ENCODE measurements around the gene PCF11.
A peak's percentile ranks its signal among the peaks of the same experiment; 100 is the strongest.
"Not testable (repeated sequence)": the region's sequence is repeated elsewhere in the genome, so short reads cannot be mapped to it uniquely, and the experiment has no call there.

PCF11 gene

DNA sequence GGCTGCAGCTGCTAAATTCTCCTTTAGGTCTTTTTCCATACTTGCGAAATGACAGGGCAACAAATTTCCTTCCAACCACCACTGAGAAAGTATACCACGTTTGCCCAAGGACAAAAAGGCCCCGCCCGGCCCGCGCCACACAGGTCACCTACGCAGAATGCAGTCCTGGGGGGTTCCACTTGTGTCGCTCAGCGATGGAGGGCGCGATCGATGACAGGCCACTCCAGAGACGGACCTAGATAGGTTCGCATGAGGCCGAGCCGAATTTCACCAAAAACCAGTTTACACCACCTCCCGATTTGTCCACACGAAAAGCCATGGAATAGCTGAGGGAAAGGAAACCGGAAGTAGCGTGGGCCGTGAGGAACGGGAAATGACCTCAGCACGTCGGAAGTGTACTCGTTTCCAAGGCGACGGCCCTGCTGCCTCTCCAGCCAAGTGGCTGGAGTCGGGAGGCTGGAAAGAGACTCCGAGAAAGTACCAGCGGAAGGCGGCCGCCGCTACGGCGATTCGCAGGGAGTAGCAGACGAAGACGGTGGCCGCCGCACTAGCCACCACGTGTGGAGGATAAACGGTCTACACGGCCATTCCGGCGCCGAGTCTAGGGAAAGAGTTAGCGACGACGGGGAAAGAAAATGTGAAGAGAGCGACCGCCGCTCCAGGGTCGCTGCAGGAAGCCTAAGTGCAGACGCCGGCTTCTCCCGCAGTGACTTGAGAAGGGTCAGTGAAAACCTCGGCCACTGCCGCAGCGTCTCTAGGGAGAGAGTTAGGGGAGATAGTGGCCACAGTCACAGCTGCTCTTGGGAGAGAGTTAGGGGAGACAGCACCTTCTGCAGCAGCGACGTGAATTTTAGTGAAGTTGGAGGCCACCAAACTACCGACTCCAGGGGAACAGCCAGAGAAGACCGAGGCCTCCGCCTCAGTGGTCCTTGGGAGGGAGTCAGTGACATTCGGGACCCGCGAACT lies 36.7 kb downstream of the PCF11 start, which contains the start of gene ANKRD42:
Gene ANKRD42, plus strand, starts transcription at position 398 of the 966 bp plus-strand sequence. CDS start 959 bp downstream, outside the sequence.
- DNase-seq = peak; percentile 63 to 90 (median 80)

DNA sequence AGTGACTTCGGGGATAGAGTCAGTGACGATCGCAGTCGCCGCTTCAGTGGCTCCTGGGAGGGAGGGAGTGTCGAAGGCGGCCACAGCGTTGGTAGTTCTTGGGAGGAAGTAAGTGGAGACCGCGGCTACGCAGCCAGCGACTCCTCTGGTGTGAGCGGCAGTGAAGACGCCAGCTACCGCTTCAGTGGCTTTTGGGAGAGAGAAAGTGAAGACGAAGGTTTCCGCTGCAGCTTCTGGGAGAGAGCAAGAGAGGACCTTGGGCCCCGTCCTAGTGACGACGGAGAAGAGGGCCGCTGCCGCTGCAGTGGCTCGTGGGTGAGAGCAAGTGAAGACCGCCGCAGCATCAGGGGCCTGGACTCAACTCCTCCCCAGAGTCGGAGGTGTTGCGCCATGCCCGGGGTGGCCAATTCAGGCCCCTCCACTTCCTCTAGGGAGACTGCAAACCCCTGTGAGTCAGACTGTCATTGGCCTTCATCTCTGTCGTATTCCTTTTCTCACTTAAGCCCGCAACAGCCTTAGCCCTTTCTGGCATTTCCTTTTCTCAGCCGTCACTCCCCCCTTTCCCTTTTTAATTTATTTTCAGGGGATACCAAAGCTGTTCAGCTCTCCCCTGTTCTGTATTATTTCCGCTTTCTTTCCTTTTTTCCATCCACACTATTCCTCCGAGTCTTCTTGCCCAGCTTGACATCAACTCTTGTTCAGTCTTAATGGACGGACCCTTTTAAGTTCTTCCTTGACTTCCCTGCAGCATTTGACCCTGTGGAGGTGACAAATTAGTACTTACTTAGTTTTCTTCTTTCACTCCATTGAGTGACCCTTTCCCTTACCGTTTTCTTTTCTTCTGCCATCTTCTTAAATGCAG lies 37.6 kb downstream of the PCF11 start:
- DNase-seq = peak; percentile 21 to 74 (median 54)

DNA sequence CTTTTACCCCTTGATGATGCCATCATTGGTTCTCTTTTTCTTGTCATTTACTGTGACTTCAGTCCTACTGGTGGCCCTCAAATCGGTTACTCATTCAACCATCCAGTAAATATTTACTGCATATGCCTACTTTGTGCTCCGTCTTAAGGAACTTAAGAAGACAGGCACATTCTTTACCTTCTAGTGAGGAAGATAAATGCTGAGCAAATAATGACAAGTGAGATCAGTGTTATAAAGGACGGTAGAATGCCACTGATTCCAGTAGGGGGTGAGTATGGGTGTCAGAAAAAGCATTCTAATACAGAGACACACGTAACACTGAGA lies 38.2 kb downstream of the PCF11 start:
- no peak for DNase-seq

DNA sequence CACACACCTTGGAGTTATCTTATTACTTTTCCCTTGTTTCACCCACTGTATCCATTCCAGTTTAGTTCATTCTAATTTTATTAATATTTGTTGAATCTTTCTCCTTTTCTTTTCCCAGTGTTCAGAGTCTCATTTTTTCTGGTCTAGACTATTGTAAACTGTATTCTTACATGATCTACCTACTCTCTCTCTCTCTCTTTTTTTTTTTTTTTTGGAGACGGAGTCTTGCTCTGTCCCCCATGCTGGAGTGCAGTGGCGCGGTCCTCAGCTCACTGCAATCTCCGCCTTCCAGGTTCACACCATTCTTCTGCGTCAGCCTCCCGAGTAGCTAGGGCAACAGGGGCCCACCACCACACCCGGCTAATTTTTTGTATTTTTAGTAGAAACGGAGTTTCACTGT lies 38.7 kb downstream of the PCF11 start:
- DNase-seq = no peak

DNA sequence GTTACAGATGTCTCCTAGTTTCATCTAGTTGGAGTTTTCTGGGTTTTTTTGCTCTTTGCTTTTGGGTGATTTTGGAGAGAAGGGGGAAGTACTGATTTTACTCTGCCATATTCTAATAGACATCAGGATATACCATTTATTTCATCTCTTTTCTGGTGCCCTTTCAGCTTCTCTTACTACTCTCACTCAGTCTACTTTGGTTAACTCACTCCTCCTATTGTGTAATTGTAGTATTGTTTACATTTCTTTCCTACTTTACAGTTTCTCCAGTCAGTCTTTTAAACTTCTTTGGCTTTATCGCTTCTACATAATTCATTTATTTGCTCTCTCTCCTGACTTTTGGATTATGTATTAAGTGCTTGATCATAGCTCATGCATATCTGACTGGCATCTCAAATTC lies 43.1 kb downstream of the PCF11 start:
- no peak for DNase-seq

DNA sequence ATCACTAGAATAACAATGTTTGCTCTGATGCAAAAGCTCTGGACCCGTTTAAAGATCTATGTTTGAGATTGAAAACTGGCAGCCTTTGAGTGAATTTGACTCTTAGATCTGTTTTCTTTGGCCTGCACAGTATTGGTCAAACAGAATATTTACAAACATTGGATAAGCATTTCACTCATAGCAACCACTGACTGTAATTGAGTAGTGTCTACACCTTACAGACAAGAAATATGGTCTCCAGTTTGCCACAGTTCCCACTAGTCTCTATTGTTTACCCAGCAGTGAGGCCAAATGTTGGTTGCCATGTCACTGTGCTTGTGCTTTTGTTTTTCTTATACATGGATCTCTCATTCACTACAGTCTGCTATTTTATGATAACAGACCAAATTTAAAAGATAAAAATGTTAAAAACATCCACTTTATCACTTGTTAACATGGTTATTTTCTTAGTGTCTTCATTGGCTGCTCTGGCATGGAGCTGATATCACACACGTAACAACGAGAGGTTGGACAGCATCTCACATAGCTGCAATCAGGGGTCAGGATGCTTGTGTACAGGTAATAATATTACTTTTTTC lies 48.8 kb downstream of the PCF11 start:
- no peak for DNase-seq

DNA sequence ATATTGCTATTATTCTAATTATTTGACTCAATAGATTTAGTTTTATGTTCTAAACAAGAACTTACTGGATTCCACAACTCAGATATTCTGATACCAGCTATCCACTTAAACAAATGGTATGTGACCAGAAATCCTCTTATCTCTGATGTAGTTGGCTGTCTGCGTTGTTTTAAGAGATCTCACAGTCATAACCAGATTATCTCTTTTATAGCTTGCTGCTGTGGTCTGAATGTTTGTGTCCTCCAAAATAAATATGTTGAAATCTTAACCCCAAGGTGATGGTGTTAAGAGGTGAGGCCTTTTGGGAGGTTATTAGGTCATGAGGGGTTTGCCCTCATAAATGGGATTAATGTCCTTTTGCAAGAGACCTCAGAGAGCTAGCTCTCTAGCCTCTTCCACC lies 49.3 kb downstream of the PCF11 start:
- peak in 1 of 5 experiments; percentile 8 for DNase-seq

DNA sequence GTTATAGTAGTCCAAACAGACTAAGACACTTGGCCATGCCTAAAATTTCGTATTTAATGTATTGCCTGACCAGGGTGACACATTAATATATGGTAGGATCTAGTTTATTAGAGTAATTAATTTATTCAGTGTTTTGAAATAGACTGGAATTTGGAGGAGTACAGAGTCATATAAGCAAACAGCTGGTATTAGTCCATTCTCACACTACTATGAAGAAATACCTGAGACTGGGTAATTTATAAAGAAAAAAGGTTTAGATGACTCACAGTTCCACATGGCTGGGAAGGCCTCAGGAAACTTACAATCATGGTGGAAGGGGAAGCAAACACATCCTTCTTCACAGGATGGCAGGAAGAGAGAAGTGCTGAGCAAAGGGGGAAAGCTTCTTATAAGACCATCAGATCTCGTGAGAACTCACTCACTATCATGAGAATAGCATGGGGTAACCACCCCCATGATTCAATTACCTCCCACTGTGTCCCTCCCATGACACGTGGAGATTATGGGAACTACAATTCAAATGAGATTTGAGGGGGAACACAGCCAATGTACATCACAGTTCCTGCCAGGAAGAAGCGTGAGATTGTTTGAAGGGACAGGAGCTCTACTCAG lies 49.9 kb downstream of the PCF11 start:
- DNase-seq = not testable (repeated sequence)

DNA sequence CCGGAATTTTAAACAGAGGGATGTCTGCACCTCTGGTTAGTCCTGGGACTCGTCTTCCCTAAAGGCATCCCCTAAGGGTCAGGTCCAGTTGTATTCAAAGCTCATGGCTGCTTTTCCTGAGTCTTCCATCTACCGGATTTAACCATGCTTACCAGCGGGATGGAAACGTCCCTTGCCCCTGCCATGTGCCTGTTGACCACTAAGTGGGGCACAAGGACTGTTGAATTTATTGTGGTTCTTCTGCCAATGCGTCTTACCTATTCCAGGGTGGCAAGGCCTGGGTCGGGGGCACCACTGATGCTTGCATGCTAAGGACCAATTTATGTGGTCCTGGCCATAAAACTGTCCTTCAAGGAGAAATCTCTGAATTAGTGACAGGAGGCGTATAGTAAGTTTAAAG lies 62.2 kb downstream of the PCF11 start:
- no peak for DNase-seq

DNA sequence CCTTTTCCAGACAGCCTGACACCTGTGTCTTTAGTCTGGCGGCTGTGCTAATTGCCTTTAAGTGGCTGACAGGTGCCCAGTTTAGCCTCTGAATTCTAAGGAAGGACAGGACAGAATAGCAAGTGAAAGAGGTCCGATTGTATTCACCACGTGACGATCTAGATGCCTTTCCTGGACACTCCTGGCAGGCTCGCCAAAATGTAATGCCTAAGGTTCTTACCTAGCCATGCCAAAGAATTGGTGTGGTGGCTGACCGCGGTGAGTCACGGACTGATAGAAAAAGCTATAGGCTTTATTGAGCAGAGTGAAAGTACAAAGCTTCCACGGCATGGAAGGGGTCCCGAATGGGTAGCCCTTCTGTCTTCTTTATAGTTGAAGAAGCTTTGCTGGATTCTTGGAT lies 63.3 kb downstream of the PCF11 start:
- no peak for DNase-seq

DNA sequence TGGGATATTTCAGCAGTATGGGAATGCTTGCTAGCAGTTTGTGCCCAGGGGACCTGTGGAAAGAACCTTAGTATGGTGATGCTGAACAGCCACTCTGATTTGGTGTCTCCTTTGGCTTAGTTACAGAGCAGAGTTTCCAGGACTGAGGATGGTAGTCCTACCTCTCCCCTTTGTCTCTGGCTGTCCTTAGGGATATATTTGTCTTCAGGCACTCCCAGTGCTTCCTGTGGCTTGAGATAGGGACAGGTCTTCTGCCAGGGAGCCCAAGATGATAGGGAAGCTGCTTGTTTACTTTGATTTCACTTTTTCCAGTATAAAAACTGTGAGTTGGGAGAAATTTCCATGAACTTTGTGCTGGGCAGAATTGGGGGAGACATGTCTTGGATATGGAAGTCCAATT lies 64.8 kb downstream of the PCF11 start:
- no peak for DNase-seq

DNA sequence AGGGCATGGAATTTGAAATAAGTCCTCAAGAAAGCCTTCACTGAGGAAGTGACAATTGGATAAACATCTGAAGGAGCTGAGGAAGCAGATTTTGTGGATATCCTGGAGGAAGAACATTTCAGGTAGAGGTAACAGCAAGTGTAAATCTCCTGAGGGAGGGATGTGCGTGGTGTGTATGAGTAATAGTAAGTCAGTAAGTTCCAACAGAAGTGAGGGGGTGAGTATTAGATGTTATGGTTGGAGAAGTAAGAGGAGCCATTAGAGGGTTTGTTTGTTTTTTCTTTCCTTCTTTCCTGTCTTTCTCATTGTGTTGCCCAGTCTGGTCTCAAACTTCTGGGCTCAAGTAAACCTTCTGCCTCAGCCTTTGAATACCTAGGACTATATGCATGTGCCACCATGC lies 65.6 kb downstream of the PCF11 start:
- no peak for DNase-seq

DNA sequence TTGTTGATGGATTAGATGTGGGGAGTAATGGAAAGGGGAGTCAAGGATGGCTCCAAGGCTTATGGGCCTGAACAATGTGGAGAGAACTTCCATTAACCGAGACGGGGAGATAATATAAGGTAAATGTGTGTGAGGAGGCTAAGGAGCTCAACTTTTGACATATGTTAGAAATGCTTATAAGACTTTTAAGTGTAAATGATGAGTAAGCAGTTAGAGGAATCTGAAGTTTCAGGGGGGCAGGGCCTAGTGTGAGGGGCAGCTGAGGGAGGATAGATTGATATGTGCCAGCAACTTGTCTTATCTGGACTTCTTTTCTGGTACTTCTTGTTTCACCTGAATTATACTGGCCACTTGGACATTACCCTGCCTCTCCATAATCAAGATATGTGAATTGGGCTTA lies 66.5 kb downstream of the PCF11 start:
- no peak for DNase-seq

DNA sequence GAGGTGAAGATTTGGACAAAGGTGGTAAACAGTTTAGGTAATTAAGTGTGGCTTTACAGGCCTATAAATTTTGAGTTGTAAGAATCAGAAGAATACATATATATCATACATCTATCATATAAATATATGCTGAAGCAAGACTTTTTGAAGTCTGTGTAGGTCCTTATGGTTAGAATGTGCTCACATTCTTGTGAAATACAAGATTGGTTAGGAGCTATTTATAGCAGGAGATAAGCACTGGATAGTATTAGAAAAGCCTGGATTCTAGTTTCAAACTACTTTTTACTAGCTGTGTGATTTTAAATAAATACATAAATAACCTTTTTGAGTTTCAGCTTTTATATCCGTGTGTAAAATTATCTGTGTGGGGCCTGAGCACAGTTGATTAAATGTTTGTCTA lies 78.9 kb downstream of the PCF11 start:
- DNase-seq = no peak
